Right ventricle myocardium inferior (tissue), 1 donor: ENCODE measurements around the gene APLN. TPM values are rescaled to one million over a fixed set of nuclear protein-coding genes. Genes with fewer than 3 reads are reported as not detected.

Experiments used
- ATAC-seq: fragments of 200-7000 bp; cut with Tn5 transposase; one replicate; pipeline ENCODE4 v1.9.1; 2020; ENCODE audit warnings: mild to moderate bottlenecking, moderate library complexity
- DNase-seq: peaks from one replicate; pipeline ENCODE4 v3.0.0; 2021; ENCODE audit errors: missing footprints
- intact Hi-C: fragments of 100-400 bp; cut with DNase I; formaldehyde crosslinking; loops from one replicate; pipeline ENCODE4 v1.11.0; 2022
- total RNA-seq: library from RNA; stranded (reverse); fragmentation: NEBNext Ultra II Directional; extraction: Animal tissue kit (Norgen Biotek cat#: 25700); gene quantifications from one replicate; pipeline ENCODE4 v1.2.1, GENCODE V29; 2021
- donor health status: DM: no; HTN: yes; CAD: no; lungs with severe emphysema.

The APLN gene
- total RNA-seq, 1 donor from 2014 or later: 16.8 TPM

GRCh38 chrX:129614481-129615255 is 40.1 kb downstream of the APLN start:
- intact Hi-C loops: loop anchor here (5.0 kb wide), 1 partner anchor 213 kb away; no protein-coding TSS in a partner anchor
- no peak for DNase-seq
- ATAC-seq: no peak

- ATAC-seq: no peak
- intact Hi-C loops: loop anchor here (5.0 kb wide), 1 partner anchor 214 kb away; no protein-coding TSS in a partner anchor
- DNase-seq: no peak
Observed at GRCh38 chrX:129613596-129613995, 41.2 kb downstream of the APLN start.

GRCh38 chrX:129612396-129612795 is 42.4 kb downstream of the APLN start:
- ATAC-seq: no peak
- intact Hi-C loops: loop anchor here (5.0 kb wide), 1 partner anchor 215 kb away; no protein-coding TSS in a partner anchor
- no peak for DNase-seq

GRCh38 chrX:129609395-129609794 is 45.4 kb downstream of the APLN start:
- no peak for ATAC-seq
- intact Hi-C loops: loop anchor here (5.0 to 10.0 kb wide), 2 partner anchors 233 to 585 kb away; partner anchors contain the start of gene ZDHHC9
- DNase-seq: no peak

- intact Hi-C loops: loop anchor here (5.0 to 10.0 kb wide), 2 partner anchors 234 to 586 kb away; partner anchors contain the start of gene ZDHHC9
- no peak for ATAC-seq
- DNase-seq: no peak
Observed at GRCh38 chrX:129608496-129608895, 46.3 kb downstream of the APLN start.

- no peak for DNase-seq
- peak; percentile 51 for ATAC-seq
- intact Hi-C loops: loop anchor here (2.0 to 10.0 kb wide), 4 partner anchors 120 to 588 kb away; partner anchors contain the start of gene ZDHHC9
Observed at GRCh38 chrX:129606918-129607317, 47.8 kb downstream of the APLN start.

GRCh38 chrX:129600981-129601424 is 53.8 kb downstream of the APLN start:
- intact Hi-C loops: loop anchor here (5.0 to 10.0 kb wide), 2 partner anchors 306 to 594 kb away; partner anchors contain the start of gene UTP14A

GRCh38 chrX:129599996-129600395 is 54.8 kb downstream of the APLN start:
- intact Hi-C loops: loop anchor here (5.0 to 10.0 kb wide), 2 partner anchors 307 to 595 kb away; partner anchors contain the start of gene UTP14A
- ATAC-seq (no peak), DNase-seq (no peak)

More at GRCh38 chrX:129600981-129601424, 53.8 kb downstream of the APLN start:
- ATAC-seq (peak; percentile 26), DNase-seq (no peak)

GRCh38 chrX:129599499-129599898 is 55.3 kb downstream of the APLN start:
- no peak for DNase-seq
- ATAC-seq: no peak
- intact Hi-C loops: no loop called here

GRCh38 chrX:129597905-129598304 is 56.9 kb downstream of the APLN start:
- intact Hi-C loops: no loop called here
- no peak for ATAC-seq
- no peak for DNase-seq

- ATAC-seq (no peak), DNase-seq (no peak)
- intact Hi-C loops: no loop called here
Observed at GRCh38 chrX:129596077-129596476, 58.7 kb downstream of the APLN start.

Other genes with a start within 250 kb of the APLN start
- 30.2 TPM for gene SMARCA1, start 131.5 kb downstream of the APLN start, total RNA-seq
- gene OCRL, start 114.7 kb downstream of the APLN start, total RNA-seq: 9.3 TPM
- 0.68 TPM for gene XPNPEP2, start 84.0 kb upstream of the APLN start, total RNA-seq
- 2.5 TPM for gene SASH3, start 125.0 kb upstream of the APLN start, total RNA-seq
- gene ZDHHC9, start 188.9 kb upstream of the APLN start, total RNA-seq: 17.9 TPM